Stimulated activated CD4-positive, alpha-beta T cell treated with anti-CD3 and anti-CD28 coated beads, Interleukin-4, amount 100 ng/mL, for 48 hours (primary cell): ENCODE results near the gene NLRP11.
A peak's percentile ranks its signal among the peaks of the same experiment; 100 is the strongest.

Experiments
- DNase-seq, 2 donors: peaks; one replicate each; pipeline ENCODE4 v3.0.0-alpha.2; 2020; ENCODE audit warnings: low read depth in 2 of 2

The NLRP11 gene

GRCh38 chr19:55831846-55832245 lies at the start of gene NLRP11:
Gene NLRP11 (minus strand): TSS chr19:55831999. CDS start chr19:55818174, 13,825 bp downstream.
- no peak for DNase-seq

- no peak for DNase-seq
Measured at GRCh38 chr19:55877211-55877610, 45.4 kb upstream of the NLRP11 start.

- DNase-seq, result no peak
Measured at GRCh38 chr19:55870736-55871135, 38.9 kb upstream of the NLRP11 start.

GRCh38 chr19:55867101-55867500 lies 35.3 kb upstream of the NLRP11 start:
- DNase-seq, result no peak

GRCh38 chr19:55866521-55866920 lies 34.7 kb upstream of the NLRP11 start:
- DNase-seq, result no peak

- no peak for DNase-seq
Measured at GRCh38 chr19:55858969-55859368, 27.2 kb upstream of the NLRP11 start.

- DNase-seq, result no peak
Measured at GRCh38 chr19:55858401-55858800, 26.6 kb upstream of the NLRP11 start.

GRCh38 chr19:55857974-55858373 lies 26.2 kb upstream of the NLRP11 start:
- no peak for DNase-seq

GRCh38 chr19:55857149-55857548 lies 25.4 kb upstream of the NLRP11 start:
- DNase-seq, result no peak

GRCh38 chr19:55855160-55855559 lies 23.4 kb upstream of the NLRP11 start:
- no peak for DNase-seq

GRCh38 chr19:55838906-55839305 lies 7.1 kb upstream of the NLRP11 start:
- DNase-seq, result no peak

GRCh38 chr19:55838251-55838650 lies 6.5 kb upstream of the NLRP11 start:
- no peak for DNase-seq

- DNase-seq, result no peak
Measured at GRCh38 chr19:55836340-55836739, 4.5 kb upstream of the NLRP11 start, which contains the start of gene NLRP4. Gene NLRP4 (plus strand): TSS chr19:55836540. CDS start chr19:55852081, 15,541 bp downstream.

- DNase-seq, result no peak
Measured at GRCh38 chr19:55832676-55833075, 877 bp upstream of the NLRP11 start.

- DNase-seq, result no peak
Measured at GRCh38 chr19:55830656-55831055, 1.1 kb downstream of the NLRP11 start.

- no peak for DNase-seq
Measured at GRCh38 chr19:55820037-55820436, 11.8 kb downstream of the NLRP11 start.

- no peak for DNase-seq
Measured at GRCh38 chr19:55813906-55814305, 17.9 kb downstream of the NLRP11 start.

- no peak for DNase-seq
Measured at GRCh38 chr19:55812449-55812848, 19.4 kb downstream of the NLRP11 start.

- no peak for DNase-seq
Measured at GRCh38 chr19:55811340-55811739, 20.5 kb downstream of the NLRP11 start.

- DNase-seq, result peak; percentile 20 to 28
Measured at GRCh38 chr19:55809381-55810058, 22.3 kb downstream of the NLRP11 start.

- no peak for DNase-seq
Measured at GRCh38 chr19:55802281-55802680, 29.5 kb downstream of the NLRP11 start.

GRCh38 chr19:55801416-55801815 lies 30.4 kb downstream of the NLRP11 start:
- DNase-seq, result no peak

GRCh38 chr19:55795021-55795420 lies 36.8 kb downstream of the NLRP11 start:
- DNase-seq, result no peak

- no peak for DNase-seq
Measured at GRCh38 chr19:55781112-55781511, 50.7 kb downstream of the NLRP11 start.
